MM.1S (cell line): ENCODE data around the gene VGF.

Source experiments
- DNase-seq: peaks from one replicate; pipeline ENCODE4 v3.0.0-alpha.2; 2015
- H2AFZ ChIP-seq: fragments of 300-600 bp; sonication (generic); 2 replicates; pipeline ENCODE4 v1.6.0; 2016; ENCODE audit warnings: antibody characterized with exemption, low read length
- H3F3A ChIP-seq: fragments of 300-600 bp; sonication (generic); 2 replicates; pipeline ENCODE4 v1.6.1; 2016; ENCODE audit warnings: mild to moderate bottlenecking, antibody characterized with exemption, low read length, moderate library complexity, mixed read lengths; ENCODE audit not compliant: insufficient read depth
- H3K27ac ChIP-seq: fragments of 300-600 bp; sonication (generic); 2 replicates; pipeline ENCODE4 v1.5.1; 2016; ENCODE audit warnings: mild to moderate bottlenecking, low read length
- H3K27me3 ChIP-seq: fragments of 300-600 bp; sonication (generic); replicated peaks from 2 replicates; pipeline ENCODE4 v1.6.0; 2016; ENCODE audit warnings: low read length; ENCODE audit not compliant: insufficient read depth
- H3K36me3 ChIP-seq: fragments of 300-600 bp; sonication (generic); replicated peaks from 2 replicates; pipeline ENCODE4 v1.6.1; 2016; ENCODE audit warnings: mild to moderate bottlenecking, low read length, mixed read lengths; ENCODE audit not compliant: insufficient read depth
- H3K4me1 ChIP-seq: fragments of 300-600 bp; sonication (generic); 2 replicates; pipeline ENCODE4 v1.6.1; 2016; ENCODE audit warnings: low read length, mixed read lengths
- H3K4me2 ChIP-seq: fragments of 300-600 bp; sonication (generic); 2 replicates; pipeline ENCODE4 v1.6.0; 2016; ENCODE audit warnings: low read depth, low read length
- H3K4me3 ChIP-seq: fragments of 300-600 bp; sonication (generic); 2 replicates; pipeline ENCODE4 v1.5.1; 2016; ENCODE audit warnings: low read length, mixed read lengths
- H3K79me2 ChIP-seq: fragments of 300-600 bp; sonication (generic); 2 replicates; pipeline ENCODE4 v1.6.1; 2016; ENCODE audit warnings: mixed run types, low read length, mixed read lengths
- H3K9ac ChIP-seq: fragments of 300-600 bp; sonication (generic); 2 replicates; pipeline ENCODE4 v1.6.1; 2016; ENCODE audit warnings: low read length, mixed read lengths
- H3K9me2 ChIP-seq: fragments of 300-600 bp; sonication (generic); replicated peaks from 2 replicates; pipeline ENCODE4 v1.6.1; 2016; ENCODE audit warnings: mild to moderate bottlenecking, low read length, mixed read lengths; ENCODE audit not compliant: insufficient read depth
- H3K9me3 ChIP-seq: fragments of 300-600 bp; sonication (generic); replicated peaks from 2 replicates; pipeline ENCODE4 v1.6.1; 2016; ENCODE audit warnings: mild to moderate bottlenecking, low read length, mixed read lengths; ENCODE audit not compliant: insufficient read depth
- H4K20me1 ChIP-seq: fragments of 300-600 bp; sonication (generic); 2 replicates; pipeline ENCODE4 v1.6.1; 2016; ENCODE audit warnings: mild to moderate bottlenecking, low read length, moderate library complexity, mixed read lengths; ENCODE audit not compliant: insufficient read depth
- EZH2 ChIP-seq: fragments of 300-600 bp; sonication (generic); optimal IDR thresholded peaks from 2 replicates; pipeline ENCODE3; 2017; ENCODE audit warnings: low read depth, mild to moderate bottlenecking, antibody characterized with exemption, low read length, mixed read lengths
- EZH2phosphoT487 ChIP-seq: fragments of 300-600 bp; sonication (generic); IDR thresholded peaks from 2 replicates; pipeline ENCODE4 v1.6.1; 2018; ENCODE audit warnings: antibody characterized with exemption, low read length
- TF ChIP-seq, protein P1 (sequence below): fragments of 300-600 bp; sonication (generic); IDR thresholded peaks from 2 replicates; pipeline ENCODE4 v1.5.1; 2016; ENCODE audit warnings: antibody characterized with exemption, low read length, mixed read lengths

VGF gene

DNA sequence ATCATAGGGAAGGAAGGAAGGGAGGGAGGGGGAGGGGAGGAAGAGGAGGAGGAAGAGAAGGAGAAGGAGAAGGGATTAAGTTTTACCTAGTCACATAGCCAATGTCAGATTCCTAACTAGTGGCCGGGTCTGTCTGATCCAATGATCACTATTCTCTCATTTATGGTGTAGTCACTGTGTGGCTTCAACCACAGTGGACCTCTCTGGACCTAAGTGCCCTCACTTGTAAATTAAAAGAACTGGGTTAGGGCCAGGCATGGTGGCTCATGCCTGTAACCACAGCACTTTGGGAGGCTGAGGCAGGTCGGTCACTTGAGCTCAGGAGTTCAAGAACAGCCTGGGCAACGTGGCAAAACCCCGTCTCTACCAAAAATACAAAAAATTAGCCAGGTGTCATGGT lies 45.1 kb downstream of the VGF start:
- H3K4me3 ChIP-seq: no peak overlapping the region
- H3K9me3 ChIP-seq: no peaks in the 10 kb centered on the region
- no peak for DNase-seq
- no peaks in the 10 kb centered on the region for H3K36me3 ChIP-seq
- H3F3A ChIP-seq: no peaks in the 10 kb centered on the region
- H3K4me1 ChIP-seq: 0 out of 2 replicates have a peak, but pooled peaks cover 6% of the 10 kb centered on the region
- H2AFZ ChIP-seq: no peak overlapping the region
- H3K27ac ChIP-seq: no peak overlapping the region
- H3K27me3 ChIP-seq: peaks cover 95% of the 10 kb centered on the region
- H4K20me1 ChIP-seq: no peaks in the 10 kb centered on the region
- TF ChIP-seq, protein P1, sequence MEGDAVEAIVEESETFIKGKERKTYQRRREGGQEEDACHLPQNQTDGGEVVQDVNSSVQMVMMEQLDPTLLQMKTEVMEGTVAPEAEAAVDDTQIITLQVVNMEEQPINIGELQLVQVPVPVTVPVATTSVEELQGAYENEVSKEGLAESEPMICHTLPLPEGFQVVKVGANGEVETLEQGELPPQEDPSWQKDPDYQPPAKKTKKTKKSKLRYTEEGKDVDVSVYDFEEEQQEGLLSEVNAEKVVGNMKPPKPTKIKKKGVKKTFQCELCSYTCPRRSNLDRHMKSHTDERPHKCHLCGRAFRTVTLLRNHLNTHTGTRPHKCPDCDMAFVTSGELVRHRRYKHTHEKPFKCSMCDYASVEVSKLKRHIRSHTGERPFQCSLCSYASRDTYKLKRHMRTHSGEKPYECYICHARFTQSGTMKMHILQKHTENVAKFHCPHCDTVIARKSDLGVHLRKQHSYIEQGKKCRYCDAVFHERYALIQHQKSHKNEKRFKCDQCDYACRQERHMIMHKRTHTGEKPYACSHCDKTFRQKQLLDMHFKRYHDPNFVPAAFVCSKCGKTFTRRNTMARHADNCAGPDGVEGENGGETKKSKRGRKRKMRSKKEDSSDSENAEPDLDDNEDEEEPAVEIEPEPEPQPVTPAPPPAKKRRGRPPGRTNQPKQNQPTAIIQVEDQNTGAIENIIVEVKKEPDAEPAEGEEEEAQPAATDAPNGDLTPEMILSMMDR: no peak
- TF ChIP-seq EZH2phosphoT487 (no peak), EZH2 (no peak)
- no peak overlapping the region for H3K9ac ChIP-seq
- no peak overlapping the region for H3K4me2 ChIP-seq
- no peaks in the 10 kb centered on the region for H3K9me2 ChIP-seq
- no peaks in the 10 kb centered on the region for H3K79me2 ChIP-seq

DNA sequence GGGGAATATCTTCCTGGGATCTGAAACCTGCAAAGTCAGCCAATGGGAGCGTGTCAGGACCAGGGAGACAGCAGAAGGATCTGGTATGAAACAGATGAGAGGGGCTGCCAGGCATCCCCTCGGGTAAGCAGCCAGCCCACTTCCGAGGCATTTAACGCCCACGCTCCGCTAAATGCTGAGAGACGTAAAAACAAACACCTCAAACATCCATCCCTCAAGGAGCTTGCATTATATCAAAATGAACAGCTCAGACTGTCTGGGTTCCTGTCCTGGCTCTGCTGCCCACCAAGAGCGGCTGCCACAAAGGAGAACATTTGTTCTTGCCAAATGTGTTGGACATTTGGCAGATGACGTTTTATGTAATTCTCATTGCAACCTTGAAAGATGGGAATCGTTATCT lies 45.5 kb downstream of the VGF start:
- 0 out of 2 replicates have a peak, but pooled peaks cover 4% of the 10 kb centered on the region for H3K4me1 ChIP-seq

GRCh38 chr7:101118856-101119255 lies 46.5 kb downstream of the VGF start:
- Histone ChIP-seq H3K27ac (no peak overlapping the region), H3K4me1 (no peaks in the 10 kb centered on the region), H3F3A (no peaks in the 10 kb centered on the region)

More for the DNA sequence above, 45.5 kb downstream of the VGF start:
- Histone ChIP-seq H3K79me2 (no peaks in the 10 kb centered on the region), H2AFZ (no peak overlapping the region), H3K9me2 (no peaks in the 10 kb centered on the region), H3K9ac (no peak overlapping the region), H3K4me3 (no peak overlapping the region), H3F3A (no peaks in the 10 kb centered on the region), H3K27me3 (peaks cover 95% of the 10 kb centered on the region), H3K27ac (no peak overlapping the region), H3K4me2 (no peak overlapping the region), H3K36me3 (no peaks in the 10 kb centered on the region), H3K9me3 (no peaks in the 10 kb centered on the region), H4K20me1 (no peaks in the 10 kb centered on the region)
- DNase-seq: no peak
- TF ChIP-seq EZH2phosphoT487 (no peak), EZH2 (no peak)
- TF ChIP-seq, protein P1: no peak

More at GRCh38 chr7:101118856-101119255, 46.5 kb downstream of the VGF start:
- Histone ChIP-seq H3K9ac (no peak overlapping the region), H3K36me3 (no peaks in the 10 kb centered on the region), H3K9me2 (no peaks in the 10 kb centered on the region), H3K9me3 (no peaks in the 10 kb centered on the region), H3K27me3 (peaks cover 94% of the 10 kb centered on the region), H4K20me1 (no peaks in the 10 kb centered on the region), H3K79me2 (no peaks in the 10 kb centered on the region), H3K4me2 (no peak overlapping the region), H3K4me3 (no peak overlapping the region), H2AFZ (no peak overlapping the region)
- TF ChIP-seq EZH2: no peak
- TF ChIP-seq, protein P1: no peak
- no peak for DNase-seq
